DOHH2 (cell line): ENCODE data around the gene C20orf202.

Experiments
- H3F3A ChIP-seq: fragments of 200-600 bp; sonication (generic), shearing (Covaris generic); 2 replicates; pipeline ENCODE4 v1.6.0; 2016; ENCODE audit warnings: antibody characterized with exemption, mild to moderate bottlenecking; ENCODE audit not compliant: control insufficient read depth, insufficient read depth
- H3K27ac ChIP-seq: fragments of 200-600 bp; sonication (generic); 2 replicates; pipeline ENCODE4 v1.5.1; 2014; ENCODE audit warnings: low read depth, mild to moderate bottlenecking, low read length, moderate library complexity
- H3K27me3 ChIP-seq: fragments of 200-600 bp; sonication (generic); 2 replicates; pipeline ENCODE4 v1.6.1; 2014; ENCODE audit warnings: mild to moderate bottlenecking, low read length, mixed read lengths; ENCODE audit not compliant: control insufficient read depth
- H3K36me3 ChIP-seq: fragments of 200-600 bp; sonication (generic); 2 replicates; pipeline ENCODE4 v1.6.1; 2014; ENCODE audit warnings: mild to moderate bottlenecking, low read length, moderate library complexity, mixed read lengths; ENCODE audit not compliant: control insufficient read depth
- H3K4me1 ChIP-seq: fragments of 200-600 bp; sonication (generic); 2 replicates; pipeline ENCODE4 v1.6.1; 2014; ENCODE audit warnings: mild to moderate bottlenecking, low read length, mixed read lengths; ENCODE audit not compliant: control insufficient read depth
- H3K4me2 ChIP-seq: fragments of 200-600 bp; sonication (generic); 2 replicates; pipeline ENCODE4 v1.6.0; 2014; ENCODE audit warnings: mild to moderate bottlenecking, low read length, moderate library complexity
- H3K4me3 ChIP-seq: fragments of 200-600 bp; sonication (generic); 2 replicates; pipeline ENCODE4 v1.5.1; 2014; ENCODE audit warnings: mild to moderate bottlenecking, low read length, mixed read lengths
- H3K79me2 ChIP-seq: fragments of 200-600 bp; sonication (generic); 2 replicates; pipeline ENCODE4 v1.6.1; 2014; ENCODE audit warnings: mild to moderate bottlenecking, low read length, mixed read lengths; ENCODE audit not compliant: control insufficient read depth
- H3K9me2 ChIP-seq: fragments of 200-600 bp; sonication (generic); replicated peaks from 2 replicates; pipeline ENCODE4 v1.6.1; 2014; ENCODE audit warnings: mild to moderate bottlenecking, low read length, mixed read lengths; ENCODE audit not compliant: control insufficient read depth
- H3K9me3 ChIP-seq: fragments of 200-600 bp; sonication (generic); 2 replicates; pipeline ENCODE4 v1.6.1; 2014; ENCODE audit warnings: antibody characterized with exemption, low read length, mixed read lengths; ENCODE audit not compliant: control insufficient read depth, insufficient read depth
- H4K20me1 ChIP-seq: fragments of 200-600 bp; sonication (generic); 2 replicates; pipeline ENCODE4 v1.6.0; 2014; ENCODE audit warnings: low read depth, mild to moderate bottlenecking, antibody characterized with exemption, low read length, moderate library complexity; ENCODE audit not compliant: control insufficient read depth, insufficient read depth
- EZH2phosphoT487 ChIP-seq: fragments of 200-600 bp; sonication (generic); IDR thresholded peaks from 2 replicates; pipeline ENCODE4 v1.6.1; 2017; ENCODE audit warnings: borderline replicate concordance, mild to moderate bottlenecking, antibody characterized with exemption, low read length, moderate library complexity, mixed read lengths
- TF ChIP-seq, protein P1 (sequence below): fragments of 200-600 bp; sonication (generic); IDR thresholded peaks from one replicate; pipeline ENCODE4 v1.5.1; 2014; ENCODE audit warnings: antibody characterized with exemption, mild to moderate bottlenecking, low read depth, low read length; ENCODE audit not compliant: poor library complexity, severe bottlenecking

C20orf202 gene

DNA sequence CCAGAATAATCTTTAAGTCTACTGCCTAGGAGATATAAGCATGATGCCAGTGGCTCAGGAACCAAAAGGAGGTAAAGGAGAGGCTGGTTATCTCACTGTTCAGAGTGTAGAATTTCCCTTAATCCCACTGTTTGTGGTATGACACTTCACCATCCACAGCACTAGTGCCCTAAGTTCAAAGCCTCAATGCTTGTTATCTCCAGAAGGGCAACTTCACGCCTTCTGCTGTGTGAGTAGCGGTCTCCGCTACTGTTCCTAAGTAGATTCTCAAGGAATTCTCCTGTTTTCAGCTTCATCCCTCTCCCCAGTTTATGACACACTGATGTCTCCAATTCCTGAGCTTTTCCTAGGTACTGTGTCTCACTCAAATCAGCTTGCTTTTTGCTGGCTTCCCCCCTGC lies 49.2 kb downstream of the C20orf202 start:
- Histone ChIP-seq H3K27ac (no peak overlapping the region), H4K20me1 (no peaks in the 10 kb centered on the region), H3K36me3 (no peaks in the 10 kb centered on the region), H3K4me3 (no peak overlapping the region), H3K4me1 (no peaks in the 10 kb centered on the region), H3K4me2 (no peak overlapping the region), H3K9me2 (no peaks in the 10 kb centered on the region), H3K9me3 (no peaks in the 10 kb centered on the region), H3F3A (no peaks in the 10 kb centered on the region), H3K79me2 (no peaks in the 10 kb centered on the region), H3K27me3 (peaks cover 10% of the 10 kb centered on the region; the same call in 1 of the 2 replicates)
- TF ChIP-seq, protein P1, sequence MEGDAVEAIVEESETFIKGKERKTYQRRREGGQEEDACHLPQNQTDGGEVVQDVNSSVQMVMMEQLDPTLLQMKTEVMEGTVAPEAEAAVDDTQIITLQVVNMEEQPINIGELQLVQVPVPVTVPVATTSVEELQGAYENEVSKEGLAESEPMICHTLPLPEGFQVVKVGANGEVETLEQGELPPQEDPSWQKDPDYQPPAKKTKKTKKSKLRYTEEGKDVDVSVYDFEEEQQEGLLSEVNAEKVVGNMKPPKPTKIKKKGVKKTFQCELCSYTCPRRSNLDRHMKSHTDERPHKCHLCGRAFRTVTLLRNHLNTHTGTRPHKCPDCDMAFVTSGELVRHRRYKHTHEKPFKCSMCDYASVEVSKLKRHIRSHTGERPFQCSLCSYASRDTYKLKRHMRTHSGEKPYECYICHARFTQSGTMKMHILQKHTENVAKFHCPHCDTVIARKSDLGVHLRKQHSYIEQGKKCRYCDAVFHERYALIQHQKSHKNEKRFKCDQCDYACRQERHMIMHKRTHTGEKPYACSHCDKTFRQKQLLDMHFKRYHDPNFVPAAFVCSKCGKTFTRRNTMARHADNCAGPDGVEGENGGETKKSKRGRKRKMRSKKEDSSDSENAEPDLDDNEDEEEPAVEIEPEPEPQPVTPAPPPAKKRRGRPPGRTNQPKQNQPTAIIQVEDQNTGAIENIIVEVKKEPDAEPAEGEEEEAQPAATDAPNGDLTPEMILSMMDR: no peak
- TF ChIP-seq EZH2phosphoT487: no peak

DNA sequence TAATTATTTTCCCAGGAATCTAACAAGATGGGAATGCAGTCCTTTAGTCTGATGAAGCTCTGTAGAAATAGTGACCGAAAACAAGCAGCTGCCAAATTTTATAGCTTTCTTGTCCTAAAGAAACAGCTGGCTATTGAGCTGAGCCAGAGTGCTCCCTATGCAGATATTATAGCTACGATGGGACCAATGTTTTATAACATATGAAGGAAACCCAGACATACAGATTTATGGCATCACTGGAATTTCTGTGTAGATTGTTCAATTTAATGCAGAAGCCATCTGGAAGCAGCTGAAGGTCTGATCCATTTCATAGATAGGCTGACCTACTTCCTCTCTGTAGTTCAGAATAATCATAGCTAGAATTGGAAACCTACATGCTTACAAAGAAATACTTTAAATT lies 51.0 kb downstream of the C20orf202 start:
- Histone ChIP-seq H3K4me1 (no peaks in the 10 kb centered on the region), H3K4me3 (no peak overlapping the region), H3K9me2 (no peaks in the 10 kb centered on the region), H3K27ac (no peak overlapping the region), H3K9me3 (no peaks in the 10 kb centered on the region), H3K36me3 (no peaks in the 10 kb centered on the region), H3K4me2 (no peak overlapping the region), H3K27me3 (peaks cover 11% of the 10 kb centered on the region; the same call in 1 of the 2 replicates), H4K20me1 (no peaks in the 10 kb centered on the region), H3F3A (no peaks in the 10 kb centered on the region), H3K79me2 (no peaks in the 10 kb centered on the region)
- TF ChIP-seq, protein P1: no peak
- TF ChIP-seq EZH2phosphoT487: no peak

DNA sequence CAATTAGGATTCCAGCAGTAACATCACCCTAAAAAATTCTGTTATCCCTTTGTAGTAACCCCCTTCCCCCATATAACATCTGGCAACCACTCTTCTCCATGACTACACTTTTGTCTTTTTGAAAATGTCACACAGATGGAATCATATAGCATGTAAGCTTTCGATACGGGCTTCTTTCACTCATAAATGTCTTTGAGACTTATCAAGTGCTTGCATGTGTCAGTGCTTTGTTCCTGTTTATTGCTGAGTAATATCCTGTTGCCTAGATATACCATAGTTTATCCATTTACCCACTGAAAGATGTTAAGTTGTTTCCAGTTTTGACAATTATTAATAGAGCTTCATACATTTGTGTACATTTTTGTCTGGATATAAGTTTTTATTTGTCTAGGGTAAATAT lies 52.4 kb downstream of the C20orf202 start:
- Histone ChIP-seq H3K27ac (no peak overlapping the region), H3K4me2 (no peak overlapping the region), H3K4me3 (no peak overlapping the region), H3K79me2 (no peaks in the 10 kb centered on the region), H3F3A (no peaks in the 10 kb centered on the region), H4K20me1 (no peaks in the 10 kb centered on the region), H3K36me3 (no peaks in the 10 kb centered on the region), H3K9me3 (no peaks in the 10 kb centered on the region), H3K27me3 (peaks cover 11% of the 10 kb centered on the region; the same call in 1 of the 2 replicates), H3K9me2 (no peaks in the 10 kb centered on the region), H3K4me1 (no peaks in the 10 kb centered on the region)
- TF ChIP-seq EZH2phosphoT487: no peak
- TF ChIP-seq, protein P1: no peak
